ENCODE data around the gene SYNGR2.

DNA sequence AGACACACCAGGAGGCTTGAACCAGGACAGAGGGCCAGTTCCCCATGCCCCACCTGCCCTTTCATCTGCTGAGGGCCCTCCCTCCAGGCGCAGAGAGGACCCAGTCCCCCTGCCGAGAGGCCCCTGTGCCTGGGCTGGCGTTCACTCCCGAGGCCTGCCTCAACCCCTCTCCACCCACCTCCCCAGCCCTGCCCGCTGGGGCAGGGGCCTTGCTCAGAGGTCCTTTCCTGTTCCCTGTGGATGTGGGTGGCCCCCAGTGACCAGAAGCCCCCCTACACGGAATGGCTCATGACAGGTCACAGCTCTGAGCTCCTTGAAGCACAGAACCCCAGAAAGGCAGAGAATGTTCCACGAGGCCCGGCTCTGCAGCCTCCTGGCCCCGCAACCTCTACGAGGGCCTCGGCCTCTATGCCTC is 46.6 kb upstream of the SYNGR2 start:
- TF ChIP-seq TAF1 (IDR thresholded peaks at IDR 0.05; ENCODE audit: borderline replicate concordance, insufficient read depth, low read length) (no peak), POLR2AphosphoS5 (IDR thresholded peaks at IDR 0.05; ENCODE audit: low read depth, low read length) (no peak)
